NCI-H1048 (cell line): Measurements from ENCODE around the gene HTT.
A peak's percentile ranks its signal among the peaks of the same experiment; 100 is the strongest.

ENCODE experiments used
- DNase-seq: peaks from one replicate; lab custom pipeline; 2025; lab: John Stamatoyannopoulos, UW

HTT gene

GRCh38 chr4:3074078-3074845, at the start of gene HTT, which contains the start of gene HTT-AS:
HTT (plus strand) TSS chr4:3074681; CDS start chr4:3074826, 145 bp downstream.
HTT-AS (minus strand) TSS chr4:3074538.
- DNase-seq: peak; percentile 76

- no peak for DNase-seq
Observed at GRCh38 chr4:3025881-3026280, 48.6 kb upstream of the HTT start.

- DNase-seq: no peak
Observed at GRCh38 chr4:3026540-3026939, 47.9 kb upstream of the HTT start.

DNA sequence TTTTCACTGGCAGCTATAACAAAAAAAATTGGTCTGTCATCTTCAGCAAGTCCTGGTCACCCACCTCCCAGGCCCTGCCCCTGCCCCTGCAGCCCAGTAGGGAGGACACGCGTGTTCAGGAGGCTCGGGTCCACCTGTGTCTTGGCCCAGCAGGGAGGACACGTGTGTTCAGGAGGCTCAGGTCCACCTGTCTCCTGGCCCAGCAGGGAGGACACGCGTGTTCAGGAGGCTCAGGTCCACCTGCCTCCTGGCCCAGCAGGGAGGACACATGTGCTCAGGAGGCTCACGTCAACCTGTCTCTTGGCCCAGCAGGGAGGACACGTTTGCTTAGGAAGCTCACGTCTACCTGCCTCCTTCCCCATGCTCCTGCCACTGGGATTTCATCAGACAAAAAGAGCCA, 45.0 kb upstream of the HTT start:
- DNase-seq: no peak

- no peak for DNase-seq
Observed at GRCh38 chr4:3030566-3031356, 43.7 kb upstream of the HTT start.

DNA sequence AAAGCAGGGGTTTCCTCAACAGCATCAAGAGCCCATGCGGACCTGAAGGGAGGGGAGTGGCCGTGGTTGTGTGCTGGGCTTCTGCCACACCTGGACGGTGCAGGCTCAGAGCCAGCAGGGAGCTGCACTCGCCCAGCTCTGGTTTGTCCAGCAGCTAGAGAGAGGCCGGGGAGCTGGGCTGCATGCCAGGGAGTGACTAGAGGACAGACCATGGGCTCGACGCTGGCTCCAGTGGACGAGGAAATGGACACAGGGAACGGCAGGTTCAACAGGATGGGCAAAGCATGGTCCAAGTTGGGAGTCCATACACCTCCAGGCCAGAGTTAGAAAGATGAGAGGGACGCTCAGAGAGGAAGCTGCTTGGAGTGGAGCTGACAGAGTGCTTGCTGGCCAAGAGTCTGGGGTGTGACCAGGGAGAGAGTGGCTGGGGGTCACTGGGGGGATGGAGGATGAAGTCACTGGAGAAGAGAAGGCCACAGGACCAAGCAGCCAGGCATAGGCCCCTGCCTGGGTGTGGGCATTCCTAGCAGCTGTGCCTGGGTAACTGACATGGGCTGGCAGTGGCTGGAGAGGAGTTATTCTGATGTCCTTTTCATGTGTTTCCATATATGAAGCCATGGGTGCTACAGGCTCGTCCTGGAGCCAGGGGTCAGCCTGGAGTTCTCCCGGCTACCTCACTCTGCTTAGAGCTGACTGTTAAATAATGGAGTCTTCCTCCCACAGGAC, 43.0 kb upstream of the HTT start:
- no peak for DNase-seq

DNA sequence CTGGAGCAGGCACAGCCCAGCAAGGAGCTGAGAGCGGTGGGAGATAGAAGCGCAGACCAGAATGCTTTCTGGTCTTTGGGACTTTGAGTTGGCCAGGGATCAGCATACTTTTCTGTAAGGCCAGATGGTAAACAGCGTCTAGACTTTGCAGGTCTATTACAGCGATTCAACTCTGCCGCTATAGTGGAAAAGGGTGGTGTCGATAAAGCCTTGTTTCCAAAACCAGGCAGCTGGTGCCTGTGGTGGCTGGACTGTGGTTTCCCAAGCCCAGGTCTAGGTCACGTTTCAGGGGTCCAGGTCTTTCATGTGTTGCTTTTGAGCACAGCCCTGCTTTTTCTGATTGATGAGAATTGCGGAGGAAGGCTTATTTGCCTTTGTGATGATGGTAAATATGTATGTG, 40.2 kb upstream of the HTT start:
- no peak for DNase-seq

DNA sequence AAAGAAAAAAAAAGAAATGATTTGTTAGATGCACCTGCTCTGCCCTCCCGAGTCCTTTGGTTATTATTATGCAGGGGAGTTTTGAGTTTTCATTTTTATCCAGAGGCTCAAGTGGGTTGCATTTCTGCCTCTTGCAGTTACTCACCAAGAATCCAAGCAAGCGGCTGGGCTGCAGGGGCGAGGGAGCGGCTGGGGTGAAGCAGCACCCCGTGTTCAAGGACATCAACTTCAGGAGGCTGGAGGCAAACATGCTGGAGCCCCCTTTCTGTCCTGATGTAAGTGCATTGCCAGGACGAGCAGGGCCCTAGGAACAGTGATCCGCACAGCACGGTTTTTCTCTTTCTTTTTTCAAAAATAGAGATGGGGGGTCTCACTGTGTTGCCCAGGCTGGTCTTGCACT, 39.2 kb upstream of the HTT start:
- no peak for DNase-seq

DNA sequence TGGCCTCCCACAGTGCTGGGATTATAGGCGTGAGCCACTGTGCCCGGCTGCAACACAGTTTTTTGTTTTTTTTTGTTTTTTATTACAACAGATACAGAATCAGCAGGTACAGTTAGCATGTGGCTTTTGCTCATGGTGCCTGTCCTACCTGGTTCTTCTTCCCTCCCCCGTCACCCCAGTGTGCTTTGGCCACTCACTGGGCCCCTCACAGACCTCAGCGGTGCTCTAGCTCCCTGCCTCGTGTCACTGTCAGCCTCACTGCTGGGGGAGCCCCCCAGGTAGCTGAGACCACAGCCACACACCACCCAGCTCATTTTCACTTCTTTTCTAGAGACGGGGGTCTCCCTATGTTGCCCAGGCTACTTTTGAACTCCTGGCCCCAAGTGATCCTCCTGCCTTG, 38.8 kb upstream of the HTT start:
- no peak for DNase-seq

GRCh38 chr4:3036131-3036952, 38.1 kb upstream of the HTT start:
- no peak for DNase-seq

DNA sequence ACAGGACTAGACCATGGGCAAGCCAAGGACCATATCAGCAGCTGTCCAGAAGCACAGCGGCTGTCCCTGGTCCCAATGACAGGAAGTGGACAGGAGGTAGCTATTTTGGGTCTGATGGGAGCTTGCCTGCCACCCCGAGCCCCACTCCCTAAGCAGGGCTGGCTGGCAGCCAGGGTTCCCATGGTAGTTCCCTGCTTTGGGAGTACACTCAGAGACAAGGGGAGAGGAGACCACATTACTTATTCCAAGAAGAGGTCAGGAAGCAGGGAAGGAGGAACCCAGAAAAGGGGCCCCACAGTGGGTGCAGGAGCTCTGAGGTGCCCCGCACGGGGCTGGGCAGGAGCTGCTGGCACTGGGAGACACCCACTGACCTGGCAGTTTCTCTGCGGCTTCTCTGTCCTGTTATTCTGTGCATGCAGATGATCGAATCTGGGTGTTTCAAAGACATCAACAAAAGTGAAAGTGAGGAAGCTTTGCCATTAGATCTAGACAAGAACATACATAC, 36.5 kb upstream of the HTT start:
- no peak for DNase-seq

DNA sequence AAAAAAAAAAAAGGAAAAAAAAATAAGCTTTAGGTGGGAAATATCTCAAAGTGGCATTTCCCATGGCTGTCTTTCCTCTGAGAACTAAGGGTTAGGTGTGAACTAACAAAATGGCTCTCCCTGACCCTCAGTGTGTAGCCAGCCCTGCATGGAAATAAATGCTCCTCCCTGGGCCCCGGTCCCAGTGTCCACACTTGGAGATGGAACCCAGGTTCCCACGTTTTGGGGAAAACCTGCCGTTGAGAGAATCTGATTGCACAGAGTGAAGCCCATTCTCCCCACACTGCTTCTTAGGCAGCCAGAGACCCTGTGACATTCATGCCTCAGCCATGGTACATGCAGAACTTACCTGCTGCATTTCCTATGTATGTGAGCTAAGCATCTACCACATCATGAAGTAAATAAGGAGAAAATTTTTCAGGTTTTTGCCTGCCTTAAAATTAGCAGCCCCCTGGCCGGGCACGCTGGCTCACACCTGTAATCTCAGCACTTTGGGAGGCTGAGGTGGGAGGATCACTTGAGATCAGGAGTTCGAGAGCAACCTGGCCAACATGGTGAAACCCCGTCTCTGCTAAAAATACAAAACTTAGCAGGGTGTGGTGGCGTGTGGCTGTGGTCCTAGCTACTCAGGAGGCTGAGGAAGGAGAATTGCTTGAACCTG, 34.6 kb upstream of the HTT start:
- DNase-seq: no peak

DNA sequence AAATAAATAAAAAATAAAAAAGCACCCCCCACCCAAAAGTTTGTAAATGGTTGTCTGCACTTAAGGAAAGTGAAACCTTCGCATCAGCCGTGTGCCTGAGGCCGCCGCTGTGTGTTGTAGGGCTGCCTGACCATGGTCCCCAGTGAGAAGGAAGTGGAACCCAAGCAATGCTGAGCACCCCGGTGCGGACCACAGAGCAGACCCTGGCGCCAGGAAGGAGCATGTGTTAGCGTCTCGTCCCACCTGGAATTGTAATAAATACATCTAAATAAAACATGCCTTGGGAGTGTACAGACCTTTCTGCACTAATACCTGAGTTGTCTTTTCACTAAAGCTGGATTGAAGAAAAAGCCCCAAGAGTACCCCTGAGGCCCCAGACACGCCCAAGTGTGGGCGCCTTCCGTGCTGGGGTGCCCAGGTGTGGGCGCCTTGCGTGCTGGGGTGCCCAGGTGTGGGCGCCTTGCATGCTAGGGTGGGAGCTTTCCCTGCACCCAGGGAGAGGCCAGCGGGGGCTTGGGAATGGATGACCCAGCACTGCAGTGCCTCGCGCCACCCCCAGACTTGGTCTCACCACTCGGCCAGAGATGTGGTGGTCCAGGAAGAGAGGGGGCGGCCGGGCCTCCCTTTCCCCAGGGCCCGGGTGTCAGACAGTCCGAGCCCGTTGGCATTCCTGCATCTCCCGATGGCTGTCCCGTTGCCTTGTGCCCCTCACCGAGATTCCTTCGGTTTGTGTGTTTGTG, 33.9 kb upstream of the HTT start:
- no peak for DNase-seq

- DNase-seq: no peak
Observed at GRCh38 chr4:3041192-3042142, 33.0 kb upstream of the HTT start.

GRCh38 chr4:3042226-3042625, 32.3 kb upstream of the HTT start:
- no peak for DNase-seq

DNA sequence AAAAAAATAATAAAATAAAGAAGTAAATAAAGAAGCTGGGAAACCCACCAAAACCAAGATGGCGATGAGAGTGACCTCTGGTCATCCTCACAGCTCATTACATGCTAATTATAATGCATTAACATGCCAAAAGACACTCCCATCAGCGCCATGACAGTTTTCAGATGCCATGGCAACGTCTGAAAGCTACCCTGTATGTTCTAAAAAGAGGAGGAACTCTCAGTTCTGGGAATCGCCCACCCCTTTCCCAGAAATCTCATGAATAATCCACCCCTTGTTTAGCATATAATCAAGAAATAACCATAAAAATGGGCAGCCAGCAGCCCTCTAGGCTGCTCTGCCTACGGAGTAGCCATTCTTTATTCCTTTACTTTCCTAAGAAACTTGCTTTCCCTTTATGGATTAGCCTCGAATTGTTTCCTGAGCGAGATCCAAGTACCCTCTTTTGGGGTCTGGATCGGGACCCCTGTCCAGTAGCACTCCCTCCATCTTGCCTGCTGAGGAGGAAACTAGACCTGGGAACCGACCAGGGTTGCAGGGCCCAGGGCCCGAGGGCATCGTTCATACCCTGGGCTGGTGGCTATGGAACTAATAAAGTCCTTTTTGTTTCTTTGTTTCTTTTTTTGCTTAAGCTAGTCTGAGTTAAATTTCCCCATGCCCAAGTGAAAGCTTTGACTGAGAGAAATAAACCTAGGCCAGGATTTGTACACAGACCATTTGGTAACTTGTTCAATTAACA, 31.0 kb upstream of the HTT start:
- no peak for DNase-seq

- DNase-seq: no peak
Observed at GRCh38 chr4:3044870-3045819, 29.3 kb upstream of the HTT start.
